ENCODE measurements around the gene FBXW9.

Gene FBXW9

DNA sequence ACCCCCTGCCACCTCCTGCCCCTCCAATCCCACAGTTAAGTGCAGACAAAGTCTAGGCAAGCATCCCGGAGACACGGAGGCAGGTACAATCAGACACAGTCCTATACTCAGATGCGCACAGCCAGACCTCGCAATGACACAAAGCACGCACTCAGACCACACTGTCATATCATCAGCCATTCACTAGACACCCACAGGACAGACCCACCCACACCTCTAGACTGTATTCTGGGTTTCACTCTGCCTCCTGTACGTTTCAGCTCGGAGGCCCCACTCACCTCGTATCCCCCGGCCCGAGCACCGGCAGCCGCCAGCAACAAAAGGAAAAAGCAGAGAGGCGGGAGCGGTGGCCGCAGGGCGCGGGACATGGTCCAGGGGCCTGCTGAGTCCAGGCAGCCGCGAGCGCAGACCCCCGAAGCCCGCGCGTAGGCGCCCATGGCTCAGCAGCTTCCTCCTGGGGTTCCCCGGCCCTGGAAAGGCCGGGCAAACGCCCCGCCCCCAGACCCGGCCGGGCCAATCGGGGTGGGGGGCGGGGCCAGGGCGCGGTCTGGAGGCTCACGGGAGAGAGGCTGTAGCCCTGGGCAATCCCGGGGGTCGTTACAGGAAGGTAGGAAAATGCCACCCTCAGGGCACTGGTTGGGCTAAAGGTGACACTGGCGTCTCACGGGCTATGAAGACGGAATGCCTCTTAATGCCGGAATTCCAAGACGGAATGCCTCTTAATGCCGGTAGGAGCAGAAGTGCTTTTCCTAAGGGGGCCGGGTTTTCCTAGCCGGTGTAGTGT, 30.0 kb downstream of the FBXW9 start, which contains the start of the genes MAN2B1 and WDR83 (continued):
- TF ChIP-seq, protein P1, sequence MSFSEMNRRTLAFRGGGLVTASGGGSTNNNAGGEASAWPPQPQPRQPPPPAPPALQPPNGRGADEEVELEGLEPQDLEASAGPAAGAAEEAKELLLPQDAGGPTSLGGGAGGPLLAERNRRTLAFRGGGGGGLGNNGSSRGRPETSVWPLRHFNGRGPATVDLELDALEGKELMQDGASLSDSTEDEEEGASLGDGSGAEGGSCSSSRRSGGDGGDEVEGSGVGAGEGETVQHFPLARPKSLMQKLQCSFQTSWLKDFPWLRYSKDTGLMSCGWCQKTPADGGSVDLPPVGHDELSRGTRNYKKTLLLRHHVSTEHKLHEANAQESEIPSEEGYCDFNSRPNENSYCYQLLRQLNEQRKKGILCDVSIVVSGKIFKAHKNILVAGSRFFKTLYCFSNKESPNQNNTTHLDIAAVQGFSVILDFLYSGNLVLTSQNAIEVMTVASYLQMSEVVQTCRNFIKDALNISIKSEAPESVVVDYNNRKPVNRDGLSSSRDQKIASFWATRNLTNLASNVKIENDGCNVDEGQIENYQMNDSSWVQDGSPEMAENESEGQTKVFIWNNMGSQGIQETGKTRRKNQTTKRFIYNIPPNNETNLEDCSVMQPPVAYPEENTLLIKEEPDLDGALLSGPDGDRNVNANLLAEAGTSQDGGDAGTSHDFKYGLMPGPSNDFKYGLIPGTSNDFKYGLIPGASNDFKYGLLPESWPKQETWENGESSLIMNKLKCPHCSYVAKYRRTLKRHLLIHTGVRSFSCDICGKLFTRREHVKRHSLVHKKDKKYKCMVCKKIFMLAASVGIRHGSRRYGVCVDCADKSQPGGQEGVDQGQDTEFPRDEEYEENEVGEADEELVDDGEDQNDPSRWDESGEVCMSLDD (tag by site-specific recombination; IDR thresholded peaks at IDR 0.05): no peak; the same call in 1 of the 2 replicates
- TF ChIP-seq KLF10 (tag by site-specific recombination; IDR thresholded peaks at IDR 0.05): peak; percentile 94
- no peak for TF ChIP-seq ZNF585B (tag by site-specific recombination; IDR thresholded peaks at IDR 0.05)
- peak; percentile 82 for TF ChIP-seq EGR2 (tag by site-specific recombination; IDR thresholded peaks at IDR 0.05; ENCODE audit: low read depth)
- no peak for TF ChIP-seq PRDM1 (tag by site-specific recombination; IDR thresholded peaks at IDR 0.05)
- no peak for TF ChIP-seq YY2 (tag by site-specific recombination; IDR thresholded peaks at IDR 0.05)
- TF ChIP-seq ZNF175 (tag by site-specific recombination; IDR thresholded peaks at IDR 0.05): no peak

DNA sequence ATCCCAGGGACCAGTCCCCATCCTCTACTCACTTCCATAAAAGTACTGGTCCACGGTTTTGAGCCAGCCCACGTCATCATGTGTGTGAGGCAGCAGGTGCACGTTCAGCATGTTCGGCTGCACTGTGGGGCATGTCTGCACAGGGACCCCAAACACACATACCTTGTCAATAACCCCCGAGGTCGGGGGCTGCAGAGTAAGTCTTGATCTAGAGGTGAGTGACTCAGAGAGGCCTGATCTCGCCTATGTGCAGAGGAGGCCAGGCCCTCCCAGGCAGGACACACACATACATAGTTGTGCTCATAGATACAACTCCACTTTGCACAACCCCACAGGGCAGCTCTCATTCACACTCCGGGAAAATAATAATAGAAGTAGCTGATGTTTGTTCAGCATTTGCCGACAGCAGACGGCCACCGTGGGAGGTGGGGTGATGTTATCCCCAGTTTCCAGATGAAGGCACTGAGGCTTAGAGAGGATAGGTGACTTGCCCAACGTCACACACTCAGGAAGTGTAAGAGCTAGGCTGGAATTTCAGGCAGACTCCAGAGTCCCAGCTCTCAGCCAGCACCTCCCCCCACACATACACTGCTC, 30.7 kb downstream of the FBXW9 start:
- H3K36me3 ChIP-seq (ENCODE audit: control insufficient read depth in 2 of 2, insufficient read depth in 1 of 2, low read length in 2 of 2): peaks cover 11 to 60% of the 10 kb centered on the region in 2 experiments; a peak in 2 of 3 replicates
- H3K4me1 ChIP-seq (ENCODE audit: control insufficient read depth, insufficient read depth, low read length): no peaks in the 10 kb centered on the region
- no peak for TF ChIP-seq ZNF292 (tag by site-specific recombination; IDR thresholded peaks at IDR 0.05; ENCODE audit: borderline replicate concordance, low read depth)
- no peak overlapping the region; the same call in 1 of the 2 replicates for H3K27ac ChIP-seq (ENCODE audit: extremely low read depth, low read depth, low read length)
- ChIA-PET CTCF (interaction anchor here (0.5 to 1.8 kb wide), 3 partner anchors 8 to 264 kb away, joined by 3 to 5 read pairs (median 4); no protein-coding TSS in a partner anchor), POLR2A (interaction anchor here (0.6 to 1.9 kb wide), 8 partner anchors 12 to 100 kb away, joined by 3 to 9 read pairs (median 4); partner anchors contain the start of genes DHPS, FBXW9, ZNF490 and ZNF791)
- H3K9me3 ChIP-seq (ENCODE audit: control insufficient read depth, insufficient read depth, low read depth, low read length): no peaks in the 10 kb centered on the region
- peak overlapping the region; percentile 76 for H3K4me3 ChIP-seq (ENCODE audit: low read depth, low read length)

DNA sequence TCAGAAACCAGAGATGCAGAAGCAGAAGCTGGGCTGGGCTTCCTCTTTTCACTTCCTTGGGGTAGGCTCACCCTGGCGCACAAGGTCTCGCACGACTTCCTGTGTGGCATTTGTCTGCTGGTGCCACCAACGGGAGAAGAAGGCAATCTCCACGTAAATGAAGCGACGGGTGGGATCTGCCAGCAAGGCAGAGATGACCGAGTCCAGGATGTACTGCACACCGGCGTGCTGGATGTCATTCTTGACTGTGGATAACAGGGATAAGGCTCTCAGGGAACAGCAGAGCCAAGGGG, 31.2 kb downstream of the FBXW9 start:
- H3K9me3 ChIP-seq (ENCODE audit: control insufficient read depth, insufficient read depth, low read depth, low read length): no peaks in the 10 kb centered on the region
- peak; percentile 55; the same call in 1 of the 2 replicates for TF ChIP-seq ZBTB11 (tag by site-specific recombination; conservative IDR thresholded peaks at IDR 0.05; ENCODE audit: low read depth)
- no peak for TF ChIP-seq ZNF202 (tag by site-specific recombination; IDR thresholded peaks at IDR 0.05; ENCODE audit: borderline replicate concordance)
- POLR2A ChIA-PET: no interaction called here
- no peaks in the 10 kb centered on the region for H3K4me1 ChIP-seq (ENCODE audit: control insufficient read depth, insufficient read depth, low read length)
- H3K4me3 ChIP-seq (ENCODE audit: low read depth, low read length): no peak overlapping the region
- H3K36me3 ChIP-seq (ENCODE audit: control insufficient read depth in 2 of 2, insufficient read depth in 1 of 2, low read length in 2 of 2): peaks cover 11 to 57% of the 10 kb centered on the region in 2 experiments; a peak in 2 of 3 replicates
- no peak overlapping the region; the same call in 1 of the 2 replicates for H3K27ac ChIP-seq (ENCODE audit: extremely low read depth, low read depth, low read length)
- CTCF ChIA-PET: interaction anchor here (1.8 kb wide), 1 partner anchor 101 kb away, joined by 5 read pairs; no protein-coding TSS in a partner anchor
